ENCODE results near the gene GAGE10.
"Not testable (repeated sequence)": the region's sequence is repeated elsewhere in the genome, so short reads cannot be mapped to it uniquely, and the experiment has no call there.

Gene GAGE10

DNA sequence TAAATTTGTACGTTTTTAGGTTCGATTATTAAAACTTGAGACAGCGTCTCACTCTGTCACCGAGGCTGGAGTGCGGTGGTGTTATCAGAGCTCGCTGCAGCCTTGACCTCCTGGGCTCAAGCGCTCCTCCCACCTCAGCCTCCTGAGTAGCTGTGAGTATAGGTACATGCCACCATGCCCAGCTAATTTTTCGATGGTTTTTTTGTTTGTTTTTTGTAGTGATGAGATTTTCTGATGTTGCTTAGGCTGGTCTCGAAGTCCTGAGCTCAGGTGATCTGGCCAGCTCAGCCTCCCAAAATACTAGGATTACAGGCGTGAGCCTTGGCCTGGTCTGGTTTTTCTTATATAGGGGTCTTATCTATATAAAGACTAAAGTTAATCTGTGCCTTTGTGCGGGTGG, 27.0 kb downstream of the GAGE10 start:
- not testable (repeated sequence) for DNase-seq

DNA sequence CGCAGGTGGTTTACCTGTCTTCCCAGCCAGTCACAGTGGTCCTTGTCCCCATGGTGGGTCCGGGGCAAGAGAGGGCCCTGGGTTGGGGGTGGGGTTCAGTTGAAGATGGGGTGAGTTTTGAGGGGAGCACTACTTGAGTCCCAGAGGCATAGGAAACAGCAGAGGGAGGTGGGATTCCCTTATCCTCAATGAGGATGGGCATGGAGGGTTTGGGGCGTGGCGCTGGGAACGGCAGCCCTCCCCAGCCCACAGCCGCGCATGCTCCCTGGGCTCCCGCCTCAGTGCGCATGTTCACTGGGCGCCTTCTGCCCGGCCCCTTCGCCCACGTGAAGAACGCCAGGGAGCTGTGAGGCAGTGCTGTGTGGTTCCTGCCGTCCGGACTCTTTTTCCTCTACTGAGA, 27.8 kb downstream of the GAGE10 start, which contains the start of gene GAGE13:
TSS of gene GAGE13 (plus strand) at position 301 of the 400 bp plus-strand sequence. CDS start 1,156 bp downstream, outside the sequence.
- DNase-seq, result not testable (repeated sequence)

DNA sequence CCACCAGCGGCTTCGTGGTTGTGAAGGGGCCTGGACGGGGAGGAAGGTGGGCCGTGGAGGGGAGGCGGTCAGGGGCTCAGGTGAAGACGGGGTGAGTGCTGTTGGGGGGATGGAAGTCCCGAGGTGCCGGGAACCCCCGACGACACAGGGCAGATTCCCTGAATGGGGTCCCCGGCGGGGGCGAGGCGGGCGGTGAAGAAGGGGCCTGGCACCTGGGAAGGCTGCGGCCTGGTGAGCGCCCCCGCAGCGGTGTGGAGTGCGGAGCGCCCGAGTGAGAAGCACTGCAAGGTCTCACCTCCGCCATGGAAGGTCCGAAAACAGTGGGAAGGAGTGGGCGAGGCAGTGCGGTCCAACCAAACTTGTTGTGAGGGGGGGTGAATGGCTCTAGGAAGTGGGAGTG, 28.4 kb downstream of the GAGE10 start:
- DNase-seq, result not testable (repeated sequence)

DNA sequence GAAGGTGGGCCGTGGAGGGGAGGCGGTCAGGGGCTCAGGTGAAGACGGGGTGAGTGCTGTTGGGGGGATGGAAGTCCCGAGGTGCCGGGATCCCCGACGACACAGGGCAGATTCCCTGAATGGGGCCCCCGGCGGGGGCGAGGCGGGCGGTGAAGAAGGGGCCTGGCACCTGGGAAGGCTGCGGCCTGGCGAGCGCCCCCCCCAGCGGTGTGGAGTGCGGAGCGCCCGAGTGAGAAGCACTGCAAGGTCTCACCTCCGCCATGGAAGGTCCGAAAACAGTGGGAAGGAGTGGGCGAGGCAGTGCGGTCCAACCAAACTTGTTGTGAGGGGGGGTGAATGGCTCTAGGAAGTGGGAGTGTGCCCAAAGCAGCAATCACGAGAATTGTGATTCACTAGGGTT, 38.0 kb downstream of the GAGE10 start:
- DNase-seq, result not testable (repeated sequence)

DNA sequence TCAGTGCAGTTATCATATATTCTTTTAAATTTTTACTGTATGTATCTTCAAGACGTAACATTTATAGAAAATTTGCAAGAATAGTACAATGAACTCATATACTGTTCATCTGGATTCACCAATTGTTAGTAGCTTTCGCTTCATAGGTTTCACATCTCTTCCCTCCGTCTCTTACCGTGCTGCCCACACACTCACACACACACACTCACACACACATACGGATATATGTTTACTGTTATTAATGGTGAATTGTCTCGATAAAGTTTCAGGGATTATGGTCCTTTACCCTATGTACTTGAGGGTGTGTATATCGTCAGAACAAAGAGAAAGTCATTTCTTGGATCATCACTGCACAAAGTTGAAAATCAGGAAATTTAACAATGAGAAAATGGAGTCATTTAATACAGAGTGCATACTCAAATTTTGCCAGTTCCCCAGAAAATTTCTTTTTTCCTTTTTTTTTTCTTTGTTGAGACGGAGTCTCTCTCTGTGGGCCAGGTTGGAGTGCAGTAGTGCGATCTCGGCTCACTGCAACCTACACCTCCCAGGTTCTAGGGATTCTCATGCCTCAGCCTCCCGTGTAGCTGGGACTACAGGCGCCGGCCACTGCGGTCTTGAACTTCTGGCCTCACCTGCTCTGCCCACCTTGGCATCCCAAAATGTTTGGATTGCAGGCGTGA, 41.2 kb downstream of the GAGE10 start:
- DNase-seq, result not testable (repeated sequence)

DNA sequence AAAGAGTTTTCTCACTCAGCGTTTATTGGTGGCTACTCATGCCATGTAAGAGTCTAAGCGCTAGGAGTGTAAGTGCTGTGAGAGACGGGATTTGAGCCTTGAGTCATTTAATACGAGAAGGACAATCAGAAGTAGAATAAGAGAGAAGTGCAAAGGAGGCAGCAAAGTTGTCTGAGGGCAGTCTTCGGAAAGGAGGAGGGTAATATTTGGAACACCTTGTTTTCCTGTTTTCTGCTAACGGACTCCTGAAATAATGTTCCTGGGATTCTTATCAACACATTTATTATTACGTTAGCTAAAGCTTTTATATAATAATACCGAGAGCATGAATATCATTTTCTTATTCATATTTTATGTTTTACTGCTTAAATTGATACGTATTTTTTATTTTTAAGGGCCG, 42.0 kb downstream of the GAGE10 start:
- not testable (repeated sequence) for DNase-seq

DNA sequence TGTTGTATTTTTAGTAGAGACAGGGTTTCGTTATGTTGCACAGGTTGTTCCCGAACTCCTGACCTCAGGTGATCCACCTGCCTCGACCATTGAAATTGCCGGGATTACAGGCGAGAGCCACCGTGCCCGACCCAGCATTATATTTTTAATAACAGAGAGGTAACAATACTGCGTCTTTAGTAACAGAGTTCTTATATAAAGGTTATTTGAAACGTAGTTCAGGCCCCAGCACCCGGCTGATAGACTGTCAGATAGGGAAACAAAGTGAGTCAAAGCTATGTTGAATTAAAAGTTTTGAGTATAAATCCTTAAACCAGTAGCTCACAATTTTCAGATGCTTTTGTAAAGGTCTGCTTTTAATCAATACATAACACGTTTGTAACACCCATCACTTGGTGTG, 42.7 kb downstream of the GAGE10 start:
- DNase-seq, result not testable (repeated sequence)
